Purkinje cell (primary cell): Measurements from ENCODE around the gene CASP7. TPM values are rescaled to one million over a fixed set of nuclear protein-coding genes. Genes with fewer than 3 reads are reported as not detected.

Experiments used
- polyA plus RNA-seq: library from polyadenylated mRNA; unstranded; fragments of >200 nt; fragmentation: Nextera tagmentation; gene quantifications from 2 replicates; pipeline ENCODE4 v1.2.1, GENCODE V29; 2014

The CASP7 gene
- 0.10 and 1.7 TPM in 2 replicates for polyA plus RNA-seq

DNA sequence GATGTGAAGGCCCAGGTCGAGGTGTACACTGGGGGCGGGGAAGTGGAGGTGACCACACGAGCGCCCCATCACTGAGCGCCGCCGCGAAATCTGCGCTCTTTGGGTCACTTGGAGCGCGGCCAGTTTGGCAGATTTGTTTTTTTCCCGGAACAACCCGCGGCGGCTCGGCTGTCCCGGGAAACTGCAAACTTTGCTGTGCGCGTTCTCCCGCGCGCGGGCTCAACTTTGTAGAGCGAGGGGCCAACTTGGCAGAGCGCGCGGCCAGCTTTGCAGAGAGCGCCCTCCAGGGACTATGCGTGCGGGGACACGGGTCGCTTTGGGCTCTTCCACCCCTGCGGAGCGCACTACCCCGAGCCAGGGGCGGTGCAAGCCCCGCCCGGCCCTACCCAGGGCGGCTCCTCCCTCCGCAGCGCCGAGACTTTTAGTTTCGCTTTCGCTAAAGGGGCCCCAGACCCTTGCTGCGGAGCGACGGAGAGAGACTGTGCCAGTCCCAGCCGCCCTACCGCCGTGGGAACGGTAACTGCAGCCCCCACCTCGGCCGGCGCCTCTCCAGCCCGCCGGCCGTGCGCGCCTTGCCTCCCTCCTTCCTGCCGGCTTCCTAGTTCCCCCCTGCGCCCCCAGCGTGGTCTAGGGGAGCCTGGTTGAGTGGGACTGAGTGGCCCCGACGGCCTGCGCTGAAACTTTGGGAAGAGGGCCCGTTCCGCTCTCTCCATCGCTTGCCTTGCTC lies at the start of gene CASP7:
CASP7 (plus strand) TSS at position 450 of the 727 bp plus-strand sequence. CDS start 17,582 bp downstream, outside the sequence.

DNA sequence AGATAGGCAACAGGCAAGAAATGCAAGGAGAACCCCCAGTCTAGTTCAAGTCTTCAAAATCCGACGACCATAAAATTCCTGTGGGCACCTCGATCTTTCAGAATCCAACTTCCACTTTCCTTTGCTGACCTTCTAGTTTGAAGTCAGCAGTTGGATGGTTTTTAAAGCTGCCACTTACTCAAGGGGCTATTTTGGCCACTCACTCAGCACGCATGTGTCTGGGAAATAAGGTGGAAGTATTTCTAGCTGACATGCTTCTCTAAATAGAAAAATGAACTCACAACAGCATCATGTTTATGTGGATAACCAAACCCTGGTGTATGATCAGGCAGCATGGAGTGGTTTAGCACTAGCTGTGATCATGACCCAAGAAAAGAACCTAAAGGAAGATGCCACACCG lies 15.8 kb upstream of the CASP7 start, which contains the start of gene NRAP:
NRAP (minus strand) TSS at position 134 of the 400 bp plus-strand sequence. CDS start 159 bp downstream, outside the sequence.

DNA sequence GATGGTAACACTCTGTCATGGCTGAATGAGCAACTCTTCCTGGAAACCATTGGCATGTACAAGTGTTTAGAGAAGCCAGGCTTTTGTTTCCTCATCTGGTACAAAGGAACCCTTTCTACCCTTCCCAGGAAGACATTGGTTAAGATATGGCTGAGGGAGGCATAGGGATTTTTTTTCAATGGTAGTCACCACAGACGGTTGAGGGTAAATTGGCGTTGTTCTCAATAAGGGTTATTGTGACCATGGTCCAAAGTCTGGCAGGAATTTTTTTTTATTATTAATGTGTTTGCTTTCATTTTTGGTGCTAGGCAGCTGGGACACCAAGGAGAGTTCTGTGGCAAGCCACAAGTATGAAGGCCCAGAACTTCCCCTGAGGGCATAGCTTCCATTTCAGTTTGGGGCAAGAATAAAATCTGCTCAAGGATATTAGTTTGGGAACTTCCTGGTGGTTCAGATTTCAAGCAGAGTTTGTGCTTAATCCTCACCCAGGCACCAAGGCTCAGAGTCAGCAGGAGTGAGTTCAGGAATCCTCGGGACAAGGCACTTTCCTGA lies 71.5 kb downstream of the CASP7 start, which contains the start of gene PLEKHS1:
PLEKHS1 (plus strand) TSS at position 502 of the 552 bp plus-strand sequence. CDS start 3,596 bp downstream, outside the sequence.

Other genes with a start within 250 kb of the CASP7 start
- gene HABP2, start 126.9 kb upstream of the CASP7 start, polyA plus RNA-seq, result not detected in 2 replicates
- not detected in 2 replicates for gene NRAP, start 15.9 kb upstream of the CASP7 start, polyA plus RNA-seq
- gene PLEKHS1, start 71.8 kb downstream of the CASP7 start, polyA plus RNA-seq, result not detected in 2 replicates
- gene DCLRE1A, start 174.2 kb downstream of the CASP7 start, polyA plus RNA-seq, result 3.6 and 7.2 TPM in 2 replicates
- gene NHLRC2, start 174.7 kb downstream of the CASP7 start, polyA plus RNA-seq, result 4.7 and 5.8 TPM in 2 replicates